ENCODE data around the gene YBX1. TPM values are rescaled to one million over a fixed set of nuclear protein-coding genes. Genes with fewer than 3 reads are reported as not detected.
"Not testable (repeated sequence)": the region's sequence is repeated elsewhere in the genome, so short reads cannot be mapped to it uniquely, and the experiment has no call there.

Gene YBX1
- total RNA-seq, 1 donor from 2014 or later = 408 TPM

GRCh38 chr1:42748021-42748420 is 65.8 kb downstream of the YBX1 start:
- no peak for DNase-seq (ENCODE audit: low spot score)

- no peak for DNase-seq (ENCODE audit: low spot score)
These were observed 66.5 kb downstream of the YBX1 start for GRCh38 chr1:42748461-42749410.

- DNase-seq (ENCODE audit: low spot score) = no peak
These were observed 67.8 kb downstream of the YBX1 start for GRCh38 chr1:42750041-42750440.

GRCh38 chr1:42751511-42752070 is 69.4 kb downstream of the YBX1 start:
- DNase-seq (ENCODE audit: low spot score) = not testable (repeated sequence)

GRCh38 chr1:42752284-42752683 is 70.1 kb downstream of the YBX1 start:
- no peak for DNase-seq (ENCODE audit: low spot score)

- DNase-seq (ENCODE audit: low spot score) = no peak
These were observed 70.9 kb downstream of the YBX1 start for GRCh38 chr1:42753070-42753469.

Other genes starting within 250 kb of the YBX1 start
- gene ZMYND12, start 226.4 kb upstream of the YBX1 start, total RNA-seq = 3.6 TPM
- 84.6 TPM for gene PPCS, start 225.9 kb upstream of the YBX1 start, total RNA-seq
- gene CCDC30, start 219.1 kb upstream of the YBX1 start, total RNA-seq = 8.4 TPM
- gene PPIH, start 24.0 kb upstream of the YBX1 start, total RNA-seq = 25.4 TPM
- 0.06 TPM for gene CLDN19, start 57.8 kb downstream of the YBX1 start, total RNA-seq
- gene P3H1, start 84.6 kb downstream of the YBX1 start, total RNA-seq = 41.9 TPM
- 6.7 TPM for gene C1orf50, start 84.8 kb downstream of the YBX1 start, total RNA-seq
- 0.06 TPM for gene TMEM269, start 102.6 kb downstream of the YBX1 start, total RNA-seq
- 16.6 TPM for gene ERMAP, start 134.7 kb downstream of the YBX1 start, total RNA-seq
- 17.8 TPM for gene SVBP, start 135.0 kb downstream of the YBX1 start, total RNA-seq
- 10.6 TPM for gene ZNF691, start 164.2 kb downstream of the YBX1 start, total RNA-seq

Measured in mucosa of gallbladder (tissue), 1 donor.